H1 (cell line): ENCODE data around the gene EIF2A. TPM values are rescaled to one million over a fixed set of nuclear protein-coding genes. Genes with fewer than 3 reads are reported as not detected.
A peak's percentile ranks its signal among the peaks of the same experiment; 100 is the strongest.

Experiments
- CTCF ChIA-PET: fragments of 300-600 bp; sonication (Branson Sonifier 250); formaldehyde crosslinking; loops from one replicate; lab custom pipeline; 2021; ENCODE audit not compliant: partially characterized antibody; lab: Charles Lee
- POLR2A ChIA-PET: fragments of 300-600 bp; sonication (Branson Sonifier 250); formaldehyde crosslinking; loops from one replicate; lab custom pipeline; 2021; ENCODE audit warnings: inconsistent platforms; ENCODE audit not compliant: partially characterized antibody; lab: Charles Lee
- DNase-seq, 2 experiments: peaks; one replicate each; pipeline versions ENCODE4 v3.0.0 to v3.0.0-alpha.2; 2010 to 2022; ENCODE audit warnings: low spot score in 2 of 2, low read depth in 1 of 2, mixed read lengths in 1 of 2
- FAIRE-seq: peaks from 2 replicates; lab custom pipeline; 2011; peaks lifted over from hg19 to GRCh38; lab: Jason Lieb, UNC
- H2AFZ ChIP-seq: 2 replicates; pipeline ENCODE4 v1.8.1; 2012; ENCODE audit warnings: low read length, inconsistent platforms
- H2AK5ac ChIP-seq: 2 replicates; pipeline ENCODE4 v1.6.1; 2013; ENCODE audit warnings: low read depth, low read length
- H2BK120ac ChIP-seq: replicated peaks from 2 replicates; pipeline ENCODE3; 2013; ENCODE audit warnings: low read depth, low read length, inconsistent platforms
- H2BK12ac ChIP-seq: 2 replicates; pipeline ENCODE4 v1.6.1; 2013; ENCODE audit warnings: low read depth, low read length
- H2BK15ac ChIP-seq: 2 replicates; pipeline ENCODE4 v1.6.1; 2013; ENCODE audit warnings: low read length
- H2BK20ac ChIP-seq: 2 replicates; pipeline ENCODE4 v1.6.1; 2013; ENCODE audit warnings: low read length
- H2BK5ac ChIP-seq: 2 replicates; pipeline ENCODE4 v1.6.1; 2013; ENCODE audit warnings: low read depth, low read length
- H3K14ac ChIP-seq: 2 replicates; pipeline ENCODE4 v1.6.1; 2013; ENCODE audit warnings: inconsistent platforms; ENCODE audit not compliant: insufficient read length
- H3K18ac ChIP-seq: 2 replicates; pipeline ENCODE4 v1.6.1; 2013; ENCODE audit warnings: low read length; ENCODE audit errors: extremely low read depth
- H3K23ac ChIP-seq: 2 replicates; pipeline ENCODE4 v1.6.1; 2013; ENCODE audit warnings: inconsistent platforms; ENCODE audit not compliant: insufficient read length
- H3K23me2 ChIP-seq: 2 replicates; pipeline ENCODE4 v1.6.1; 2013; ENCODE audit warnings: low read depth, low read length
- H3K27ac ChIP-seq: 2 replicates; pipeline ENCODE4 v1.6.1; 2011; ENCODE audit warnings: low read depth, low read length, inconsistent platforms
- H3K27me3 ChIP-seq, 4 experiments: replicated peaks in 1 of 4; 1 replicate in 1 of 4; 2 replicates in 3 of 4; pipeline versions ENCODE4 v1.6.1 to v1.8.1; 2011 to 2013; ENCODE audit warnings: low read length in 3 of 4, mild to moderate bottlenecking in 3 of 4, inconsistent platforms in 2 of 4, mixed read lengths in 2 of 4, moderate library complexity in 1 of 4; ENCODE audit not compliant: control insufficient read depth in 3 of 4, insufficient read depth in 3 of 4; ENCODE audit errors: extremely low read depth in 1 of 4
- H3K36me3 ChIP-seq, 4 experiments: 2 replicates each; pipeline versions ENCODE4 v1.6.1 to v1.8.1; 2011 to 2013; ENCODE audit warnings: mild to moderate bottlenecking in 4 of 4, low read length in 3 of 4, moderate library complexity in 2 of 4, control low read depth in 1 of 4, inconsistent platforms in 1 of 4; ENCODE audit not compliant: insufficient read depth in 4 of 4, control insufficient read depth in 2 of 4
- H3K4ac ChIP-seq: replicated peaks from 2 replicates; pipeline ENCODE3; 2013; ENCODE audit warnings: low read length, low read depth, mixed read lengths, inconsistent platforms; ENCODE audit not compliant: insufficient read length
- H3K4me1 ChIP-seq, 4 experiments: replicated peaks in 1 of 4; 1 replicate in 1 of 4; 2 replicates in 3 of 4; pipeline versions ENCODE4 v1.6.1 to v1.8.1; 2011 to 2013; ENCODE audit warnings: low read length in 3 of 4, inconsistent platforms in 2 of 4, mixed read lengths in 1 of 4; ENCODE audit not compliant: insufficient read depth in 4 of 4, control insufficient read depth in 3 of 4
- H3K4me2 ChIP-seq, 2 experiments: 2 replicates each; pipeline versions ENCODE4 v1.6.1 to v1.8.1; 2011 to 2013; ENCODE audit warnings: low read depth in 2 of 2, low read length in 2 of 2, control low read depth in 1 of 2, inconsistent platforms in 1 of 2, mild to moderate bottlenecking in 1 of 2; ENCODE audit not compliant: insufficient read depth in 1 of 2
- H3K4me3 ChIP-seq, 4 experiments: fragments of 200-600, 300-600 bp in 1 of 4; sonication (generic), shearing (Covaris generic), sonication (Bioruptor Twin) in 1 of 4; 2 replicates each; pipeline versions ENCODE4 v1.5.1 to v1.8.1; 2011 to 2016; ENCODE audit warnings: low read length in 4 of 4, low read depth in 3 of 4, control low read depth in 2 of 4, inconsistent platforms in 2 of 4, mild to moderate bottlenecking in 2 of 4, mixed read lengths in 1 of 4, moderate library complexity in 1 of 4; ENCODE audit not compliant: insufficient read depth in 2 of 4; ENCODE audit errors: extremely low read depth in 1 of 4
- H3K56ac ChIP-seq: replicated peaks from 2 replicates; pipeline ENCODE3; 2013; ENCODE audit warnings: low read depth, mild to moderate bottlenecking, mixed read lengths, low read length, inconsistent platforms; ENCODE audit not compliant: insufficient read length
- H3K79me1 ChIP-seq: 2 replicates; pipeline ENCODE4 v1.6.1; 2013; ENCODE audit warnings: low read depth, low read length, control low read depth
- H3K79me2 ChIP-seq, 2 experiments: 2 replicates each; pipeline versions ENCODE4 v1.6.1 to v1.8.1; 2012 to 2013; ENCODE audit warnings: low read length in 2 of 2, mild to moderate bottlenecking in 2 of 2, inconsistent platforms in 1 of 2; ENCODE audit not compliant: insufficient read depth in 2 of 2, control insufficient read depth in 1 of 2
- H3K9ac ChIP-seq, 4 experiments: replicated peaks in 1 of 4; 1 replicate in 1 of 4; 2 replicates in 3 of 4; pipeline versions ENCODE4 v1.6.1 to v1.8.1; 2011 to 2013; ENCODE audit warnings: low read depth in 3 of 4, low read length in 3 of 4, control low read depth in 2 of 4, mild to moderate bottlenecking in 2 of 4, moderate library complexity in 2 of 4, inconsistent platforms in 1 of 4; ENCODE audit errors: extremely low read depth in 1 of 4
- H3K9me3 ChIP-seq, 2 experiments: 2 replicates each; pipeline versions ENCODE4 v1.6.1 to v1.8.1; 2012 to 2013; ENCODE audit warnings: mild to moderate bottlenecking in 2 of 2, moderate library complexity in 2 of 2, control low read depth in 1 of 2, inconsistent platforms in 1 of 2, low read depth in 1 of 2, low read length in 1 of 2, mixed read lengths in 1 of 2; ENCODE audit not compliant: insufficient read depth in 2 of 2
- H4K20me1 ChIP-seq, 2 experiments: replicated peaks in 1 of 2; 2 replicates each; pipeline versions ENCODE3 to v1.8.1; 2011 to 2013; ENCODE audit warnings: inconsistent platforms in 2 of 2, low read length in 2 of 2, mild to moderate bottlenecking in 1 of 2; ENCODE audit not compliant: insufficient read depth in 2 of 2, control insufficient read depth in 1 of 2
- H4K5ac ChIP-seq: 2 replicates; pipeline ENCODE4 v1.6.1; 2013; ENCODE audit warnings: low read length, low read depth, mixed read lengths, inconsistent platforms; ENCODE audit not compliant: insufficient read length
- H4K8ac ChIP-seq: 2 replicates; pipeline ENCODE4 v1.8.0; 2013; ENCODE audit warnings: mild to moderate bottlenecking, moderate library complexity, low read length, inconsistent platforms; ENCODE audit not compliant: insufficient read depth; ENCODE audit errors: extremely low read depth
- H4K91ac ChIP-seq: replicated peaks from 2 replicates; pipeline ENCODE3; 2013; ENCODE audit warnings: low read length, mixed read lengths, inconsistent platforms; ENCODE audit not compliant: insufficient read length
- CBX5 ChIP-seq: fragments of 300-800, 300-1000 bp; sonication (generic); IDR thresholded peaks from 2 replicates; pipeline ENCODE4 v1.7.1; 2016; ENCODE audit warnings: antibody characterized with exemption, low read length, low read depth
- CHD1 ChIP-seq: IDR thresholded peaks from 2 replicates; pipeline ENCODE4 v1.6.1; 2012; ENCODE audit warnings: low read depth, low read length, improper control_type of control experiment
- CTCF ChIP-seq, 3 experiments: IDR thresholded peaks; 1 replicate in 2 of 3; 2 replicates in 1 of 3; pipeline versions ENCODE4 v1.5.1 to v1.6.1; 2011; ENCODE audit warnings: low read length in 3 of 3, mild to moderate bottlenecking in 3 of 3, inconsistent platforms in 2 of 3, low read depth in 1 of 3, moderate library complexity in 1 of 3; ENCODE audit not compliant: insufficient read depth in 1 of 3; ENCODE audit errors: control extremely low read depth in 1 of 3
- HDAC2 ChIP-seq, 2 experiments: fragments of 300-600 bp in 1 of 2; sonication (generic) in 1 of 2; IDR thresholded peaks; 2 replicates each; pipeline ENCODE4 v1.6.1; 2011 to 2012; ENCODE audit warnings: low read depth in 2 of 2, low read length in 2 of 2, mild to moderate bottlenecking in 2 of 2, moderate library complexity in 2 of 2, borderline replicate concordance in 1 of 2, inconsistent platforms in 1 of 2
- KDM1A ChIP-seq: fragments of 200-600, 300-600 bp; sonication (generic); IDR thresholded peaks from 2 replicates; pipeline ENCODE4 v1.7.1; 2016; ENCODE audit warnings: mild to moderate bottlenecking, low read length, borderline replicate concordance
- RAD21 ChIP-seq, 2 experiments: IDR thresholded peaks in 1 of 2; conservative IDR thresholded peaks in 1 of 2; 2 replicates each; pipeline ENCODE4 v1.6.1; 2011; ENCODE audit warnings: low read depth in 2 of 2, low read length in 2 of 2, improper control_type of control experiment in 1 of 2, inconsistent platforms in 1 of 2, mild to moderate bottlenecking in 1 of 2, moderate library complexity in 1 of 2
- WGBS, 2 experiments: shearing (Covaris generic) in 1 of 2; methylation state at CpG; one replicate each; pipeline versions ENCODE4 v1.1.6 to v1.1.7; 2013 to 2015; ENCODE audit warnings: low lambda C conversion rate in 2 of 2, mixed read lengths in 2 of 2, inconsistent platforms in 1 of 2, low coverage in 1 of 2, missing lambda C conversion rate in 1 of 2; ENCODE audit not compliant: insufficient replicate concordance in 2 of 2, insufficient coverage in 1 of 2, insufficient read length in 1 of 2; ENCODE audit errors: extremely low coverage in 1 of 2, missing lambda C conversion rate in 1 of 2; 5-methylcytosine and 5-hydroxymethylcytosine counted together
- polyA plus RNA-seq, 7 experiments: library from polyadenylated mRNA; depleted of rRNA in 3 of 7; stranded (reverse) in 5 of 7; unstranded in 2 of 7; fragments of >200 nt in 5 of 7; fragments of 200-250 nt in 2 of 7; gene quantifications; 1 replicate in 5 of 7; 2 replicates in 1 of 7; 4 replicates in 1 of 7; pipeline versions ENCODE4 v1.2.1 to v1.2.3, GENCODE V29; 2011 to 2013; ENCODE audit warnings: missing spikeins in 2 of 7, mixed read lengths in 2 of 7
- total RNA-seq: library from RNA; stranded (reverse); fragmentation: NEBNext Ultra II Directional; extraction: Animal tissue kit (Norgen Biotek cat#: 25700); gene quantifications from 2 replicates; pipeline ENCODE4 v1.2.1, GENCODE V29; 2021

EIF2A gene
- total and polyA plus RNA-seq, 2 of the 8 experiments (the other 6 are each of a cell fraction or from before 2014, with no cell fraction given), result 59.3 to 91.6 TPM

DNA sequence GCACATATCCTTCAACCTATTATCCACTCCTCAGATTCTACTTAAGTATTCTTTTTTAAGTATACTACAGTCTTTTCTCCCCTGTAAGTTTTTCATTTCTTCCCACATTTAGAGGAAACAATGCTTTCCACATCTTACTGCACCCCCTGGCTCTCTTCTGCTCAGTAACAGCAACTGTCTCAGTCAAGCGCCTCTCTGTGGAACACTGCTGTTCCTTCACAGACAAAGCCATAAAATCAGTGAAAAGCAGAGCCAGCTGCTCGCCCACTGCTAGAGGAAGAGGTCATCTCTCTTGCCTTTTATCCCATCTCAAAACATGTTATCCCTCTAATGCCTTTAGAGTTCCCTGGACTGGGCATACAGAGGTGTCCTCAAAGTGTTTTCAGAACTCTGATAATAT is 25.1 kb upstream of the EIF2A start:
- H3K79me2 ChIP-seq, result no peaks in the 10 kb centered on the region
- no peak overlapping the region for H2BK15ac ChIP-seq
- H3K14ac ChIP-seq, result no peak overlapping the region
- no peaks in the 10 kb centered on the region for H4K20me1 ChIP-seq
- no peak overlapping the region for H3K18ac ChIP-seq
- no peaks in the 10 kb centered on the region for H3K23me2 ChIP-seq
- no peak overlapping the region for H3K4ac ChIP-seq
- no peak overlapping the region for H3K9ac ChIP-seq
- H2BK120ac ChIP-seq, result no peak overlapping the region
- no peak overlapping the region for H3K56ac ChIP-seq
- no peak overlapping the region for H2BK20ac ChIP-seq
- H3K23ac ChIP-seq, result no peak overlapping the region
- no peak overlapping the region for H2BK5ac ChIP-seq
- FAIRE-seq (no peak), DNase-seq (no peak)
- H2AFZ ChIP-seq, result no peak overlapping the region
- H3K27me3 ChIP-seq, result no peaks in the 10 kb centered on the region
- 73% methylated on average over 2 of the region's 2 CpGs; no CpG with 5 or more reads in 1 of the 2 experiments for WGBS, 2 experiments
- no peak overlapping the region for H4K5ac ChIP-seq
- H2AK5ac ChIP-seq, result no peak overlapping the region
- H3K4me1 ChIP-seq, result no peaks in the 10 kb centered on the region
- TF ChIP-seq HDAC2 (IDR thresholded peaks at IDR 0.05; ENCODE audit: borderline replicate concordance in 1 of 2, low read depth in 2 of 2, low read length in 2 of 2) (no peak), CBX5 (no peak), RAD21 (IDR thresholded peaks at IDR 0.05 in 1 of 2, conservative IDR thresholded peaks at IDR 0.05 in 1 of 2; ENCODE audit: low read depth in 2 of 2, low read length in 2 of 2) (no peak; a peak in 2 of 4 replicates), CTCF (IDR thresholded peaks at IDR 0.05; ENCODE audit: control extremely low read depth in 1 of 3, insufficient read depth in 1 of 3, low read depth in 1 of 3, low read length in 3 of 3) (peak in 2 of 3 experiments; percentile 16 to 30; a peak in 3 of 4 replicates), CHD1 (no peak), KDM1A (no peak)
- H3K36me3 ChIP-seq, result no peaks in the 10 kb centered on the region
- no peak overlapping the region for H3K4me3 ChIP-seq
- no peak overlapping the region for H4K8ac ChIP-seq
- no peak overlapping the region for H3K27ac ChIP-seq
- H3K79me1 ChIP-seq, result no peaks in the 10 kb centered on the region
- H3K4me2 ChIP-seq, result no peak overlapping the region
- ChIA-PET CTCF (interaction anchor here (0.8 to 1.6 kb wide), 7 partner anchors 24 to 294 kb away, joined by 3 to 7 read pairs (median 3); no protein-coding TSS in a partner anchor), POLR2A (interaction anchor here (1.0 to 1.4 kb wide), 3 partner anchors 25 to 112 kb away, joined by 3 to 5 read pairs (median 5); partner anchors contain the start of genes EIF2A, SELENOT and SERP1)
- no peak overlapping the region for H4K91ac ChIP-seq
- no peak overlapping the region for H2BK12ac ChIP-seq
- H3K9me3 ChIP-seq, result peaks cover 0 to 11% of the 10 kb centered on the region in 2 experiments; a peak in 2 of 4 replicates
